Endodermal cell (in vitro differentiated cells): Measurements from ENCODE around the gene ZNF597. TPM values are rescaled to one million over a fixed set of nuclear protein-coding genes. Genes with fewer than 3 reads are reported as not detected.
A peak's percentile ranks its signal among the peaks of the same experiment; 100 is the strongest.

Experiments
- DNase-seq: peaks from one replicate; pipeline ENCODE4 v3.0.0-alpha.2; 2017
- H3K27ac ChIP-seq: 2 replicates; pipeline ENCODE4 v1.5.1; 2013; ENCODE audit warnings: mild to moderate bottlenecking, low read depth, low read length, moderate library complexity
- H3K27me3 ChIP-seq: 2 replicates; pipeline ENCODE4 v1.6.1; 2013; ENCODE audit warnings: mild to moderate bottlenecking, low read length, moderate library complexity; ENCODE audit not compliant: insufficient read depth, control insufficient read depth, poor library complexity, severe bottlenecking
- H3K36me3 ChIP-seq: 2 replicates; pipeline ENCODE4 v1.7.0; 2013; ENCODE audit warnings: mild to moderate bottlenecking, low read length, moderate library complexity; ENCODE audit not compliant: control insufficient read depth, insufficient read depth
- H3K4me1 ChIP-seq: one replicate; pipeline ENCODE4 v1.7.0; 2013; ENCODE audit warnings: low read length; ENCODE audit not compliant: control insufficient read depth, insufficient read depth
- H3K4me3 ChIP-seq: 2 replicates; pipeline ENCODE4 v1.5.1; 2013; ENCODE audit warnings: mild to moderate bottlenecking, low read length, moderate library complexity
- H3K9ac ChIP-seq: 2 replicates; pipeline ENCODE4 v1.6.1; 2013; ENCODE audit warnings: mild to moderate bottlenecking, low read length, moderate library complexity; ENCODE audit not compliant: poor library complexity, severe bottlenecking; ENCODE audit errors: extremely low read depth
- H3K9me3 ChIP-seq: 2 replicates; pipeline ENCODE4 v1.6.1; 2013; ENCODE audit warnings: mild to moderate bottlenecking, low read length, moderate library complexity; ENCODE audit not compliant: control insufficient read depth
- H3K27ac Mint-ChIP-seq: 2 replicates; pipeline ENCODE4 v1.8.0; 2020; ENCODE audit warnings: mixed read lengths
- H3K27me3 Mint-ChIP-seq: 2 replicates; pipeline ENCODE4 v1.8.0; 2021; ENCODE audit warnings: mild to moderate bottlenecking, mixed read lengths; ENCODE audit not compliant: insufficient read depth
- H3K36me3 Mint-ChIP-seq: 2 replicates; pipeline ENCODE4 v1.8.0; 2020; ENCODE audit warnings: low read depth, mixed read lengths
- H3K4me1 Mint-ChIP-seq: 2 replicates; pipeline ENCODE4 v1.8.0; 2020; ENCODE audit warnings: mixed read lengths
- H3K4me3 Mint-ChIP-seq: 2 replicates; pipeline ENCODE4 v1.8.0; 2020; ENCODE audit warnings: mild to moderate bottlenecking, moderate library complexity, mixed read lengths
- H3K9me3 Mint-ChIP-seq: 2 replicates; pipeline ENCODE4 v1.8.0; 2020; ENCODE audit warnings: mild to moderate bottlenecking, mixed read lengths
- CTCF ChIP-seq: fragments of 200-600 bp; sonication (generic); conservative IDR thresholded peaks from 2 replicates; pipeline ENCODE4 v1.5.0; 2021; ENCODE audit warnings: antibody characterized with exemption, mild to moderate bottlenecking
- WGBS, 2 experiments: methylation state at CpG; one replicate each; pipeline versions ENCODE4 v1.1.5 to v1.1.7; 2013; ENCODE audit warnings: missing lambda C conversion rate in 2 of 2, mixed read lengths in 1 of 2; ENCODE audit not compliant: insufficient coverage in 1 of 2, insufficient read length in 1 of 2; 5-methylcytosine and 5-hydroxymethylcytosine counted together
- total RNA-seq, 2 donors: library from RNA; stranded (reverse); fragmentation: NEBNext Ultra II Directional in 1 of 2; extraction: Animal tissue kit (Norgen Biotek cat#: 25700) in 1 of 2; gene quantifications; 2 replicates in 1 of 2; 3 replicates in 1 of 2; pipeline ENCODE4 v1.2.1, GENCODE V29; 2021

ZNF597 gene
- total RNA-seq, 2 donors from 2014 or later: 2.0 to 3.1 TPM

- no peak overlapping the region for H3K4me3 ChIP-seq
- peaks cover 59% of the 10 kb centered on the region for H3K36me3 ChIP-seq
- peak; percentile 86 for DNase-seq
- WGBS, 2 experiments: 70 to 78% methylated on average over 14 to 18 of the region's 18 CpGs
- peaks cover 11% of the 10 kb centered on the region for H3K4me1 Mint-ChIP-seq
- peaks cover 3% of the 10 kb centered on the region for H3K4me1 ChIP-seq
- no peaks in the 10 kb centered on the region for H3K27me3 ChIP-seq
- TF ChIP-seq CTCF: peak; percentile 31
- H3K9me3 ChIP-seq: no peaks in the 10 kb centered on the region
- no peaks in the 10 kb centered on the region for H3K27me3 Mint-ChIP-seq
- H3K9ac ChIP-seq: no peak overlapping the region
- no peaks in the 10 kb centered on the region for H3K9me3 Mint-ChIP-seq
- H3K36me3 Mint-ChIP-seq: peaks cover 67% of the 10 kb centered on the region
- no peak overlapping the region for H3K4me3 Mint-ChIP-seq
- no peak overlapping the region for H3K27ac ChIP-seq
- peak overlapping the region; percentile 75 for H3K27ac Mint-ChIP-seq
Observed at GRCh38 chr16:3480901-3481695, 37.8 kb upstream of the ZNF597 start.

- peaks cover 62% of the 10 kb centered on the region for H3K36me3 Mint-ChIP-seq
- Histone ChIP-seq H3K9me3 (no peaks in the 10 kb centered on the region), H3K9ac (no peak overlapping the region), H3K27ac (no peak overlapping the region), H3K4me1 (peaks cover 3% of the 10 kb centered on the region), H3K4me3 (no peak overlapping the region), H3K27me3 (no peaks in the 10 kb centered on the region), H3K36me3 (peaks cover 45% of the 10 kb centered on the region)
- no peak overlapping the region for H3K27ac Mint-ChIP-seq
- TF ChIP-seq CTCF: no peak
- WGBS, 2 experiments: 96 to 97% methylated on average over 9 to 12 of the region's 12 CpGs
- H3K4me1 Mint-ChIP-seq: peaks cover 13% of the 10 kb centered on the region
- no peaks in the 10 kb centered on the region for H3K27me3 Mint-ChIP-seq
- H3K4me3 Mint-ChIP-seq: no peak overlapping the region
- no peak for DNase-seq
- no peaks in the 10 kb centered on the region for H3K9me3 Mint-ChIP-seq
Observed at GRCh38 chr16:3479654-3480216, 36.4 kb upstream of the ZNF597 start.

- H3K4me3 Mint-ChIP-seq: no peak overlapping the region
- Histone ChIP-seq H3K9me3 (no peaks in the 10 kb centered on the region), H3K27me3 (no peaks in the 10 kb centered on the region), H3K9ac (no peak overlapping the region), H3K4me1 (peaks cover 9% of the 10 kb centered on the region), H3K27ac (peak overlapping the region; percentile 57), H3K36me3 (peaks cover 32% of the 10 kb centered on the region), H3K4me3 (no peak overlapping the region)
- peaks cover 13% of the 10 kb centered on the region for H3K4me1 Mint-ChIP-seq
- no peak for DNase-seq
- WGBS, 2 experiments: 91% methylated on average over 9 to 11 of the region's 11 CpGs
- peaks cover 51% of the 10 kb centered on the region for H3K36me3 Mint-ChIP-seq
- no peak for TF ChIP-seq CTCF
- no peaks in the 10 kb centered on the region for H3K27me3 Mint-ChIP-seq
- H3K27ac Mint-ChIP-seq: peak overlapping the region; percentile 44
- H3K9me3 Mint-ChIP-seq: no peaks in the 10 kb centered on the region
Observed at GRCh38 chr16:3478242-3478925, 35.1 kb upstream of the ZNF597 start.
